ENCODE data around the gene CDH4.

Gene CDH4

DNA sequence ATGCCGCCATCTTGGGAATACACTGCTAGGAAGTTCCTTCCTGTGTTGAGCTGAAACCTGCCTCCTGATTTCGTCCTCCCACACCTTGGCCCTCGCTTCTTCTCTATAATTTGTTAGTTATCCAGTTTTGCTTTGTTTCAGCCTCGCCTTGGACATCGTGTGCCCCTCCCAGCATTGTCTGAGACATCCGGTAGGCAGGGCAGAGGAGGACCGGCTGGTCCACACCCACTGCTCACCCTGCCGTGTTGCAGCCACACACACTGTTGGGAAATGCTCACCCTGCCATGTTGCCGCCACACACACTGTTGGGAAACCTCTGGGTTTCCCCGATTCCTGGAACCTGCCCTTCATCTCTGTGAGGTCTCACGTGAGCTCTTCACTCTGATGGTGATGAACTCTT lies 105.1 kb downstream of the CDH4 start:
- no peak for DNase-seq (ENCODE audit: low read depth)

DNA sequence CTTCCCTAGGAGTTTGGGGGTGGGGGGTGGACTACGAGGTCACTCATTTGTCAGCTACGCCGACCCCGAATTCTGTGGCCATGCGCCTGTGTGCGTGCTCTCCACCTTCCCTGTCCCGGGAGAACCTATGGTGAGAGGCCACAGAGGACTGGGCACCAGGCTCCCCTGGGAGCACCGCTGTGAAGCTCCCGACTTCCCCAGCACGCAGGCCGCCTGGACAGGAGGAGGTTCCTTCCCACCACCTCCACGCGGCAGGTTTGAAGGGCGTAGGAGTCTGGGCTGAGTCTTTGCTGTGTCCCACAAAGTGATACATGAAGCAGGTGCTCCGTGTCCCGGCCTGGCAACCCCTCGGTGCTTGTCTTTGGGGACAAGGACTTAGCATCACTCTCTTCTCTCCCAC lies 107.2 kb downstream of the CDH4 start:
- DNase-seq (ENCODE audit: low read depth): no peak

DNA sequence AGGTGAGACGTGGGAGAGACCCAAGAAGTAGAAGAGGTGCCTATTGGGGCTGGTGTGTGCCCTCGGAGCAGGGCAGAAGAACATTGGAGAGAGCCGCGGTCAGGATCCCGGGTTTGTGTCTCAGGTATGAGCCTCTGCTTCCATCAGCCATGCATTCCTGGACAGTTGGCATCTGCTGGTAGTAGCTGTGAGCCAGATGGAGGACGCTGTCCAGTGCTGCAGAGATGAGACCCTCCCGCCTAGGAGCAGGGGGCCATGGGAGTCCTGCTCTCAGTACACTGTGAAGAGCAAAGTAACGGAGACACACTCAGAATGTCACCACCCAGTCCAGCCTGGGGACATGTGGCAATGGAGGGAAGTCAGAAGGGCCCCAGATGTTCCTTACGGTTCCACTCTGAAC lies 108.2 kb downstream of the CDH4 start:
- no peak for DNase-seq (ENCODE audit: low read depth)

DNA sequence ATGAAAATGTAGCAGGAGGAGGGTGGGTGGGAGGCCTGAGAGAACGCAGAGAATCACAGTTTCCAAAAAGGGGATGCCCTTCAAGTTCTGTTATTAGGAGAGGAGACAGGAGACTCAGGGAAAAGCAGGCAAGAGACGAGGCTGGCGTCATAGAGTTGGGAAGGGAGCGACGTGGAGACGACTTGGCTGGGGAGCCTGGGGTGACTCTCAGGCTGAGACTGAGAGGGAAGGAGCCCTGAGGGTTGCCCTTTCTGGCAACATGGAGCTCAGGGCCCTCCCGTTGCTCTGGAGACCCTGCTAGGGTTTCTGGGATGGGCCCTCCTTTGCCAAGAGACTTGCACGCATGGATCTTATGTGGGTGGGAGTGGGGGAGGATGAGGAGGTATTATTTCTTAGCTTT lies 108.9 kb downstream of the CDH4 start:
- DNase-seq (ENCODE audit: low read depth): no peak

DNA sequence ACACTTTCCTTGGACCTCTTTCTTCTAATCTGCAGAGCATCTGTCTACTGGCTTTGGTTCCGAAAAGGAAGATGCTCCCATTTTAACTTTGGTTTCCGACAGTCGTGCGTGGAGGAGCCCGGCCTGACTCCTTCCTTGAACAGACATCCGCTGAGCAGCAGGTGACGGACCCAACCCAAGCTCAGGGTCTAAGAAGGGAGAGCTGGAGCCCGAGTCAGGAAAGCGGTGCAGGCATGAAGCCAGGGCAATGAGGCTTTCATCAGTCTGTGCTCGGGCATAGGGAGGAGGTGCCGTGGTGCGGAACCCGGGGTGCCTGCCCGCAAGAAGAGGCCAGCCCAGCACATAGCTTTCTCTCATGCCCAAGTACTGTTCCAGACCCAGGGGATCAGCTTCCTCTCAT lies 109.4 kb downstream of the CDH4 start:
- DNase-seq (ENCODE audit: low read depth): no peak

DNA sequence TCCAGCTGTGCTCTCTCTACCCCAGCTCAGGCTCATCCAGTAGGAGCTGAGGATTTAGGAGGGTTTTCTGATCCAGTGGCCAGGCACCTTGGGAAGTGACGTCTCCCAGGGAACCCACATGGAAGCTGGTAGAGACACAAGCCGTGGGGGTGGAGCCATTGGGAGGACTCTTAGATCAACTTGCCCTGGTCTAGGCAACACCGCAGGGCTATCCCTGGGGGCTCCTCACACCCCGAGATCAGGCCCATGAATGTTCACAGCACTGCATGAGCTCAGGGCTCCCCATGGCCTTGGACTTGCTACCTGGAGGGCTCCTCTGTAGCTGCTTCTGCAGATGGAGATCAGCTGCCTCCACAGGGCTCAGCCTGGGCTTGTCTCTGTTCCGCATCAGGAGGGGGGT lies 112.1 kb downstream of the CDH4 start:
- no peak for DNase-seq (ENCODE audit: low read depth)

DNA sequence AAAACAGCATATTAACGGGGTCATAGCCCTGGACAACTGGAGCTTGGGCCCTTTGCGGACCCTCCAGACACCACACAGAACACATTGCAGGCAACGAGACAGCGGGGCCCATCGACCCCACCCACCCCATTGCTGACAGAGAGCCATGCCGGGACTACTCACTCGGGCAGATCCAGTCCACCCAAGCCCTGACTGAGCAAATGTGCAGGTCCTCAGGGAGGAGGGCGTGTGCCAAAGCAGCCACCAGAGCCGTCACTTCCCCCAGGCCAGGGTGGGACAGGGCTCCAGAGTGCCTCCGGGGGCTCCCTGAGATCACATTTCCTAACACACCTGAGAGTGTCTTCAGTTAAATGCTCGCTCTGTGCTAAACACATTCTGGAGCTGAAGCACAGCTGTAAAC lies 114.9 kb downstream of the CDH4 start:
- DNase-seq (ENCODE audit: low read depth): no peak

DNA sequence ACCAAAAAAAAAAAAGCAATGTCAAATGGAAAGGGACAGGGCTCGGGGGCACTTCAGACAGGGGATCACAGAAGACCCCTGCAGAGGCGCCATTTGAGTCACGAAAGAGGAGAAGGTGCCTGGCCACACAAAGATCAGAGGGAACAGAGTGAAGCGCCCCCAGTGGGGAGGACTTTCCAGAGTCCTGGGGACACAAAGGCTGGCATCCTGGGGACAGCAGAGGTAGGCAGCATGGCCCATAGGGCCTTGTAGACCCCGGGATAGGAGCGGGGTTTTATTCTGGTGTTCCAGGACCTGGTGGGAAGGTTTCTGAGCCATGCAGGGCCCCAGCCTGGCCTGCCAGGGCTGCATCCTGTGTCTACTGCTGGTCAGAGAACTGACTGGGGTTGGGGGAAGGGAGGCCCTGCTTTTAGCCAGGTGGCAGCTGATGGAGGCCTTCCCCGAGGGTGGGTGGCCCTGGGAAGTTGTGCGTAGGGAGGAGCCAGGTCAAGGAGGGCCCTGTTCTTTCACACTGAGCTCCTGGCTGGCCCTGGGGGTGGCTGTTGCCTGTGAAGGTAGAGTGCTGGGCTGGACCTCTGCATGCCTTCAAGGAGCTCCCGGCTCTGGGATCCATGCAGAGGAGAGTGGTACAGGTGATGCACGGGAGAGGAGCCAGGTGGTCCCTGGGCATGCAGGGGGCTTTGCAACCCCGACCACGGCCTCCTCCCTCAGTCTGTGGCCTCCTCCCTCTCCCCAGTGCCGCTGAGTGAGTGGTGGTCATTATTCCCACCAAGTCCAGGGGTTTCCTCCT lies 117.9 kb downstream of the CDH4 start:
- no peak for DNase-seq (ENCODE audit: low read depth)

DNA sequence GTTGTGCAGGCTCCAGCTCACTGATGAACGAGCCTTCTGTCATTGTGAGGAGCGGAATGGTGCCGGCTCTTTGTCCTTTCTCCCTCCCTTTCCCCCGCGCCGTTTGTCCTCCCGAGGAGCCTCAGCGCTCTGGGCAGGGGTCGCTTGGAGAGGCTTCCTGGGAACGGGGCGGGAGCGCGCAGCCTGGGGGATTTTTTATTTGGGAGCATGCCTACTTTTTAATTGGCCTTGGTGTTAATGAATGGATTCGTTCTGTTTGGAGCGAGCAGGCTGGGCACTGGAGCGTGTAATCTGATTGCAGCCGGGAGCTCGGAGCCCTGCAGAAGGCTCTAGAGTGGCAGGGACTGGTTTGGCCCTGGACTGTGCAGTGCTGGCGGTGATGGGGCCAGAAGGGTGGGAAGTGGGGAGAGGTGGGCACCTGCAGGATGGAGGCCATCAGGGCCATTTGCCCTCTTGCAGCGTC lies 118.8 kb downstream of the CDH4 start:
- no peak for DNase-seq (ENCODE audit: low read depth)

DNA sequence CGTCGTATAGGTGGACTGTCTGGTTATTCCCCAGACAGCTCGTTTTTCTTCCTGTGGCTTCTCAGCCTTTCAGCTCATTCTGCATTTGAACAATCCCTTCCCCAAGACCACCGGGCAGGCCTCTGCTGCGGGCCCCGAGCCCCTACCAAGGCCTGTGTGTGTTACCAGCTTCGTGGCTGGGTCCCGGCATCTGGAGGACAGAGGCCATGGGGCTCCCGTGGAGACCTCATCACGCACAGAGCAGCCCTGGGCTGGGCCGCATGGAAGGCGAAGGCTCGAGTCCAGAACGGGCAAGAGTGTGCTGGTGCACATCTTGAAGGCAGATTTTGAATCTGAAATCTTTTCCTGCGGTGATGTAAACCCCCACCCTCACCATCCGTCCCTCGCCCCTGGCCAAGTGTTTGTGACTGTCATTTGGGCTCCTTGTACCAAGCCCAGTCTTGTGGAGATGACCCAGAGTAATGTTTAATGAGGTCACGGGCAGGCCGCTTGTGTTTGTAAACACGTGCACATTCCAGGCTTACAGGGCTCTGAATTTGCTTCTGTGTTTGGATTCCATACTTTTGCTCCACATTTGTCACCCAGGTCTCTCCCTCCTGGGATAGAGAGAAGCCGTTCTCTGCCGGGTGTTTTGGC lies 119.6 kb downstream of the CDH4 start:
- DNase-seq (ENCODE audit: low read depth): no peak

DNA sequence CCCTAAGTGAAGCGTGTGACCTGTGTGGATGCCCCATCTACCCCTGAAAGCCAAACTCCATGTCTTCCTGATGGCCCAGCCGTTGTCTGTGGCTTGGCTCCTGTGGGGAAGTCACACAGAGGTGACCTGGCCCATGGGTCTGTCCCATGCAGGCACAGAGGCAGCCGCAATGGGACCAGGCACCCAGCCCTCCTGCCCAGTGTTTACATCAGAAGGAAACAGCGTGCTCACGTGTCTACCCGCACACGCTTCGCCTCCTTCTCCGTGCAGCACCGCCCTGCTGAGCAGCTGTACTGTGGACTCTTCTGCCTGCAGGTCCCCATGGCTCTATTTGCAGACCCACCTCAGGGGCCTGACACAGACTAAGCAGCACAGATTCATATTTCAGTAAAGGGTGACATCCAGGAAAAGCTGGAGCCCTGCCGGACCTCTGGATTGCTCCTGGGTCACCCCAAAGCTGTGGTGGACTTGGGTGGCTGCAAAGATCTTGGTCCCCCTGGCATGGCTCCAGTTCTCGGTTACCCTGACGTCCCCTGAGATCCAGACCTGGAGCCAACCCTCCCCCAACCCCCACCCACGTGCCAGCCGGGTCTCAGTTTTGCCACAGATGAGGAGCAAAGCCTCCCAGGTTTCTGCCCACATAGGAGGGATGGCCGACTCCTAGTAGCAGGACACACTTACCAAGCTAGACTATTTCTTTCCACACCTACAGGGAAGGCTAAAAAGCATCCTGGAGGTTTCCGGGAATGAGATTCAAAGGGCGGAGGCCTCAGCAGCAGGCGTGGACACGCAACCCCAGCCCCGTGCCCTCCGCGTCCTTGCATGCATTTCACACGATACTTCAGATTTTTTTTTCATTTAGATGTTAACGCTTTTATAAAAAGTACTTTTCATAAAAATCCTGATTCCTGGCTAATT lies 120.3 kb downstream of the CDH4 start:
- DNase-seq (ENCODE audit: low read depth): no peak

DNA sequence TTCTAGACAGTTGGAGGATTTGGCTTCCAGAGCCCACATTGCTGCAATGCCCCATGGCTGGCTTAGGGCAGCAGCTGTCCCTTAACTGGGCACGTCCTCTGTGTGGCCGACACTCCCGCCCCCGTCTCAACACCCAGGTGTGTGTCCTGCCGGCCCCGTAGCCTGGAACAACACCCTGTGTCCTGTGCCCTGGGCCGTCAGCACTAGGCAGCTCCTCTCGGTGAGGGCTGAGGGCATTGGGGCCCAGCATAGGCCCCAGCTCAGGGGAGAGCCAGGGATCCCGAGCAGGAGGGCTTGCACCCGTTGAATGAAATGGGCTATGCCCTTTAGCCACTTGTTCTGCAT lies 121.0 kb downstream of the CDH4 start:
- no peak for DNase-seq (ENCODE audit: low read depth)

DNA sequence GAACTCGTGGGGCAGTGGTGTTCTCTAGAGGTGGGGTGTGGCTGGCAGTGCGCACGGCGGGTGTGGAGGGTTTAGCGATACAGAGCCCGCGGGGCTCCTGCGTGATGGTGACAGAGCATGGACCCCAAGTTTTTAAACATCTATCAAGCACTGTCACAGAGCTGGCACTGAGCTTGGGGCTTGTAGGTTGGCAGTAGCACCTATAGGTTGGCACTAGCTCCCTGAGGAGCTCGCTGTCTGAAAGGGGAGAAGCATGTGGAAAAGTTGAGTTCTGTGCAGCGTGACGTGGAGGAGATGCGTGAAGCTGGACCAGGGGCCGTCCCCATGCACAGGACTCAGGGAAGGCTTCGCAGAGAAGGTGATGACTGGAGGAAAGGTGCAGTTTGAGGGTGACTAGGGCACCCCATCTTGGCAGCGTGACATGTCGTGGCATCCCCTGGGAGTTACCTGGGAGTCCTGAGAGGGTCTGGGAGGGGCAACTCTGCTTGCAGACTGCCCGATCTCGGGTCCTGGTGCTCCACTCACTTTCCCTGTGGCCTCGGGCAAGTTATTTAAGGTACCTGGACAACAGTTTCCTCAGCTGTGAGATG lies 122.0 kb downstream of the CDH4 start:
- DNase-seq (ENCODE audit: low read depth): no peak

DNA sequence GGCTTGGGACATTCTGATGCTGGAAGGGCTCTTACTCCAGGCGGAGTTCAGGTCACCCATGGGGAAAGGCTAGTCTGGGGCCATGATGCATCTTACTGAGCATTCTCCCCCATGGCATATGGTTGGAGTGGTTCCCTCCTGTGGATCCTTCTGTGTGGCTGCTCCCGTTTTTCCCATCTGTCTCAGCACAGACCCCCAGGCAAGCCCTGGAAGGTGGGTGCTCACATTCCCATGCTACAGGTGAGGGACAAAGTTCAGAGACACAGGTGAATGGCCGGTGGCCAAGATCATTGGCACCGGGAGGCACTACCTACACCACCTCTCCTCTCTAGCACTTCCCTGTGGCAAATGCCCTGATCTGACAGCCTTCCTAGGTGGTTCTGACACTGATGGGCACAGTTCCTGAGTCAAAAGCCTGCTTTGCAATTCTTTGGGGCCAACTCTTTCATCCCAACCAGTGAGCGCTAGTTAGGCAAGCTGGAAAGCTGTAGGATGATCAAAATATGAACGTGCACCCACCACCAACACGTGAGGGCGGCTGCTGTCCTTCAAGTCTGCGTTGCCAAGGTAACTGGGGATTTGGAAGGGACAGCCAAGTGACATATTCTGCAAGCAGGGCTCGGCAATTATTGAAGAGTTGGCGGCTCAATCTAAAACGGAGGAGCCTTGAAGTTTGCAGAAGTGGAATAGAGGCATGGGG lies 124.6 kb downstream of the CDH4 start:
- DNase-seq (ENCODE audit: low read depth): no peak

DNA sequence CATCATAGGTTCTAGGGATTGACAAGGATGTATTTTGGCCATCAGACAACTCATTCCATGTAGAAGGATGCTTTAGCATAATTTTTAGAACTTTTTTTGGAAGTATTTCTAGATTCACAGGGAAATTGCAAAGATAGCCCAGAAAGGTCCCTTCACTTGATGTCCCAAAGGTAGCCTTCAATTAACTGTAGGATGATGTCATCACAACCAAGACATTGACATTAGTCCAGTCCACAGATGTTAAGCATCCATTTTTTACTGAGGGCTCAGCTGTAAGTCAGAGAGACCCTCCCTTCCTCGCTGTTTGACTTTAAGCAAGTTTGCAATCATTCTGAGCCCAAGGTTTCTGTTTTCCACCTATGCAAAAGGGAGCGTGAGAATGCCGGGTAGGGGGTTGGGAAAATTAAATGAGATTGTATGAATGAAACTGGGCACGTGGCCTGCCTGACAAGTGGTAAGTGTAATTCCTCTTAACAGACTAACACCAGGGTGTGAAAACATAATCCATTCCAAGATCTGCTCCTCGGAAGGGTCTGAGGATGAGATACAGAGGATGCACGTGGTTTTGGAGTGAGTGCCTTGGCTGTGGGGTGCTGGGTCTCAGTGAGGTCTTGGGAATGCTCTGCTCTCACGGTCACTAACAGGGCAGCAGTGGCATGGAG lies 126.8 kb downstream of the CDH4 start:
- DNase-seq (ENCODE audit: low read depth): no peak

DNA sequence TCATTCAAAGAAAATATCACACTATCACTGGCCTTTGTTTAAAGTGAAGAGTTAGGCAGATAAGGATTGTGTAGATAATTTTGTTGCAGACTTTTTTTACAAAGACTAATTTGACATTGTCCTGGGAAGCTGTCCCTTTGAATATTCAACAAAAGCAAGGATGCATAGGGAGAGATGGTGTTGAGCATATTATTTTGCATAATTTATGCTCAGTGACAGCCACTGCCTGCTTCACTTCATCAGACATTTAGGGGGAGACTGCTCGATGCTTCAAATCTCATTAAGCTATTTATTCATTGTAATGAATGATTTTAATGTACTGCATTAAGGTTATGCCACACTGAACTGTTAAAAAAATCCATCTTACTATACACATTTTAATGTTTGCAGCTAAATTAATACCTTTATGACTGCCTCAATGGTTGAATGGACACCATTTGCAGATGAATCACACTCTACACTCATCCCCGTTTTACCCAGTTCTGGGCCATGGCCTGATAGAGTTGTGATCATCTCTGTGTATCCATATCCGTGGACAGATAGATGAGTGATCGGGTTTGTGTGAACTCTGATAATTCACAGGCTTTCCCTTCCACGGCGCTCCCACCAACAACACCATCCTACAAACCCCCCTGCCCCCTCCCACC lies 128.0 kb downstream of the CDH4 start:
- no peak for DNase-seq (ENCODE audit: low read depth)

DNA sequence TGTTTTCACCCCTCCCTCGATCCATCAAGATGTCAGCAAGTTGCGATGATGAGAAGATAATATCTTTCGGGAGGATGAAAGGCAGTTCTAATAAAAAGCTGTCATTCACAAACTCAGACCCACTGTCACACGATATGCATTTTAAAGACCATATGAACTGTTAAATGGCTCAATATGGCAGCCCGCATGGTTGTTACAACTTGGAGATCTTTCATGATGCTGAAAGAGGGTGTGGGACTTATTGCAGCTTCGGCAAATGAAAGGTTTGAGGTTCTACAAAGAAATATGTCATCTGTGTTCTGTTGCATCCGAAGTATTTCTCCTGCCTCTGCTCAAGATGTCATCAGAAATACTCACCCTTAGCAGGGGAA lies 128.5 kb downstream of the CDH4 start:
- DNase-seq (ENCODE audit: low read depth): no peak

DNA sequence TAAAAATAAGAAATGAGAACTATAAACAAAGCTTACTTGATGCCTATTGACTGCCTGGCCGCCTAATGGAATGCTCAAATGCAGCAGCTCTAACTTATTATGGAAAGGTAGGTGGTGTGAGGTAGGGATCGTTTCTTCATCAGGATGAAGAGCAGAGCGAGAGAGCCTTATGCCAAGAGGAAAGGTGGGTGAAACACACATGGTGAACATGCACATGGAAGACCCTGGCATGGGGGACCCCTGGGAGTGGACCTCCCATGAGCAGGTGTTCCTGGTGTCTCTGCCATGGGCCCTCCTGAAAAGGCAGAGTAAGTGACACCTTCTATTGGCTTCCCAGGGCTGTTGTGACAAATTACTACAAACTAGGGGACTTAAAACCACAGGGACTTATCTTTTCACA lies 130.1 kb downstream of the CDH4 start:
- no peak for DNase-seq (ENCODE audit: low read depth)

DNA sequence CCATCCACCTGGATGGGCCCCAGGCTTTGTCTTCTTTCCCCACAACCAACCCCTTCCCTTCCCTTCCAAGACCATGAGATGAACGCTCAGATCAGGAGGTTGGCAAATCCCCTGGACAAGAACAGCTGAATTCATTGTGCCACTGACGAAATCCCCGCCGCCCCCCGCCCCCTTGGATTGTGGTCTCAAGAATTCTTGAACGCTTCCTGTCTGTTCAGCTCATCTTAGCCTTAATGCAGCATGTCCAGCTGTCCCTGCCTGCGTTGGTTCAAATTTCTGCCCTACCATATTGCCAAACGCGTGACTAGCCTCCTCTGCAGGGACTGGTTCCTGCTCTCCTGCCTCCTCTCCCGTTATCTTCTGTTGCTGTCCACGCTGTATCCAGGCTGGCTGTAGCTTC lies 133.2 kb downstream of the CDH4 start:
- DNase-seq (ENCODE audit: low read depth): no peak

DNA sequence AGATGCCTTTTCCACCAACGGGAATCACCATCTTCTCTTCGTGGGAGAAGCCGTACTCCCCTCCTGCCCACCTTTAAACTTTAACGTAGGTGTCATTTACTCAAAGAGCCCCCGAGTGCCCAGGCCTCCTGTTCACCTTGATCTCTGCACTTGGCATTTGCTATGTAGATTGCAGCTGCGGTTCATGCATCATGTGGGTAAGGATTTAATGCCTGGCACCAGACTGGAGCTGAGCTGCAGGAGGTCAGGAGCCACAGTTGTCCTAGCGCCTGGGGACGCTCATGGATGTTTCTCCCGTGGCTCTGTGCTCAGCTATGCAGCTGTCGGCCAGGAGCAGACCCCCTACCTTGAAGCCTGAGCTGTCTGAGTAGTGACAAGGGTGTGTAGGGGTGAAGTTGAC lies 133.7 kb downstream of the CDH4 start:
- DNase-seq (ENCODE audit: low read depth): no peak
